ENCODE data around the gene RASGRP3.

- TF ChIP-seq, protein P1, sequence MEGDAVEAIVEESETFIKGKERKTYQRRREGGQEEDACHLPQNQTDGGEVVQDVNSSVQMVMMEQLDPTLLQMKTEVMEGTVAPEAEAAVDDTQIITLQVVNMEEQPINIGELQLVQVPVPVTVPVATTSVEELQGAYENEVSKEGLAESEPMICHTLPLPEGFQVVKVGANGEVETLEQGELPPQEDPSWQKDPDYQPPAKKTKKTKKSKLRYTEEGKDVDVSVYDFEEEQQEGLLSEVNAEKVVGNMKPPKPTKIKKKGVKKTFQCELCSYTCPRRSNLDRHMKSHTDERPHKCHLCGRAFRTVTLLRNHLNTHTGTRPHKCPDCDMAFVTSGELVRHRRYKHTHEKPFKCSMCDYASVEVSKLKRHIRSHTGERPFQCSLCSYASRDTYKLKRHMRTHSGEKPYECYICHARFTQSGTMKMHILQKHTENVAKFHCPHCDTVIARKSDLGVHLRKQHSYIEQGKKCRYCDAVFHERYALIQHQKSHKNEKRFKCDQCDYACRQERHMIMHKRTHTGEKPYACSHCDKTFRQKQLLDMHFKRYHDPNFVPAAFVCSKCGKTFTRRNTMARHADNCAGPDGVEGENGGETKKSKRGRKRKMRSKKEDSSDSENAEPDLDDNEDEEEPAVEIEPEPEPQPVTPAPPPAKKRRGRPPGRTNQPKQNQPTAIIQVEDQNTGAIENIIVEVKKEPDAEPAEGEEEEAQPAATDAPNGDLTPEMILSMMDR (IDR thresholded peaks at IDR 0.05): no peak
- TF ChIP-seq POLR2A (IDR thresholded peaks at IDR 0.05; ENCODE audit: low read depth): no peak
- no peak for TF ChIP-seq EP300 (IDR thresholded peaks at IDR 0.05)
- TF ChIP-seq POLR2AphosphoS5 (IDR thresholded peaks at IDR 0.05): no peak
These were observed 100.6 kb downstream of the RASGRP3 start for GRCh38 chr2:33577084-33577483.
